ENCODE results near the gene NAPG.
"Not testable (repeated sequence)": the region's sequence is repeated elsewhere in the genome, so short reads cannot be mapped to it uniquely, and the experiment has no call there.

The NAPG gene

GRCh38 chr18:10525697-10526560 lies at the start of gene NAPG:
NAPG (plus strand) TSS chr18:10526027; CDS start chr18:10526103, 76 bp downstream.
- peak; percentile 89 for DNase-seq

DNA sequence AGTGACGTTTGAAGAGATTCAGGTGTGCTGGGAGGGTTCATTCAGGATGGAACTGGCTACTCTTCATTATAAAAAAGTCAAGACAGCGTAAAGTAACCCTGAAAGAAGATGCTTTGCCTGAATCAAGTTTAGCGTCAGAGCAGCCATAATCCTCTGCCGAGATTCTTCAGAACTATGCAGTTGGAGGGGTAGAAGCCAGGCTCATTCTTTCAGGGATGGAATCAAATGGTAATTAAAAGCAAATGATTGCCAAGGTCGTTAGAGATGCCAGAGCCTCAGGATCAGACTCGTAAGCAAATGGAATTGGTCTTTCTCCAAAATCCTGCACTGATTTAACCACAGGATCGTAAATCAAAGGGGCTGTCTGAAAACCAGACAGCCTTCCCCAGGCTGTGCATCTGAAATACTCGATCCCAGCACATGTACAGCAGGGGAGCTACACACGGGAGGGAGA lies 49.5 kb upstream of the NAPG start:
- no peak for DNase-seq

- no peak for DNase-seq
Measured at GRCh38 chr18:10477121-10477862, 48.5 kb upstream of the NAPG start.

DNA sequence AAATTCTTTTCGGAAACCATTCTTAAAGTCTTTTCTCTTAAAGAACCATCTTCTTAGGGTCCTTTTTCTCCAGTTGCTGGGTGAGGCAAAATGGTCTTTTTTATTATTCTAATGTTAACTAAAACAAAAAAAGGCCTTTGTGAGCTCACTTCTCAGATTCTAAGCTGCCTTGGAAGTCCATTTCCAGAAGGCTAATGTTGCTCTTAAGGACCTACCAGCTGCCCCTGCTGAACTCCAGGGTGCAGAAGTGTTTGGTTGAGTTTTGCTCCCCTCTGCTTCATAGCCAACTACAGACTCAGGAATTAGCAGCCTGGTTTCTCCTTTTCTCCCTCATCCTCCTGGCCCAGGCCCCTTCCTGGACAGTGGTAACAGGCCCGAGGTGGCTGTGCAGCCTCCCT lies 48.0 kb upstream of the NAPG start:
- DNase-seq = no peak

DNA sequence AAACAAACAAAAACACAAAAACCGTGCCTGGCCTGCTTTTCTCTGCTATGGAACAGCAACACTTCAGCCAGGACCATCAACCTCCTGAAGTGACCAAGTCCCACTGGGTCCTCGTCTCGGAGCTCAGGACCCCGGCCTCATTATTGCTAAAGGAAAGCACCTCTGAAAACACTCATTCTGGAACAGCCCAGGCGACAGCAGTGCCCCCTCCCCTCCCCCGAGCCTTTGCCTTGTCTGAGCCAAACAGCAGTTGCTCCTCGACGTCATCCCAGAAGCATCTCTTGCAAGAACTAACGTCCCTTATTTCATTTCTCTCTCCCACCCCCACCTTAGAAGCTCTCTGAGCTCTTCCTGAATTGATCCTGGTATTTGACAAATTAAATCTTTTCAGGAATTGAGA lies 44.0 kb upstream of the NAPG start:
- no peak for DNase-seq

- no peak for DNase-seq
Measured at GRCh38 chr18:10482363-10482984, 43.4 kb upstream of the NAPG start.

DNA sequence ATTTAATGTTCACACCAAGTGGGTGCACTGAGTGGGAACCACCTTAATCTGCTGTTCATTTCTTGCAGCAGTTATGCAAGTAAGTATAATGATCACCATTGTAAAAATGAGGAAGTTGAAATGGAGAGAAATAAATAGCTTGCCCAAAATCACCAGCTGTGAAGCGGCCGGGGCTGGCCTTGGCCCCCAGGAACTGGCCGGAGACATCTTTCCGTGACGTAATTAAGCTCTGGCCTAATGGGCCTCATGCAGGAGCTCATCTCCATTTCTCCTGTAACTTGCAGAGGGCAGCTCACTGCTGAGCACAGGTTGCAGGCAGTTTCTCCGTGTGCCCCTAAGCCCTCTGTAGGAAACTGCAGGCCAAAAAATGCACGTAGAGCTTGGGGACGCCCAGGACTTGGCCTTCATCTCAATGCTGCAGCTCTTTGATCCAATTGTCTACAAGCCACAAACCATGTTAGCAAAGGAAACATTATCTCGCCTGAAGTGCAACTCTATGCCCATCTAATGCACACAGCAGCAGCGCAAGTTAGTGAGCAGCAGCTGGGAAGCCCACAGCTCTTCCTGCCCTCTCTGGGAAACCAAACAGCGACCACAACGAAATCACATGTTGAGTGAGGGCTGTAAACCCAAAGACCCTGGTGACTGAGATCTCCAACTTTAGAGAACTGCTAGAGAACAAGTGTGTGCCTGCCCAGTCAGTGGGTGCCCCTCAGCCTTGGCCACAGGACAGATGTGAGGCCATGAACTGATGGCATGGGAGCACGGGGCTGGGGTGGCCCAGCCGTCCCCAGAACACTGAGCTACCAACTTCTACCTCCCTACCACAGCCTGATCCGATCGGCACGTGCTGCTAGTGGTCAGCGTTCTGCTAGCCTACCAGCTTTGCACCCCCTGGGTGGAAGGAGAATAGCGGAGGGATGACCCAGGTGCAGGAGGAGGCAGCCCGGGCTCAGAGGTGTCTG lies 42.6 kb upstream of the NAPG start:
- DNase-seq = no peak

DNA sequence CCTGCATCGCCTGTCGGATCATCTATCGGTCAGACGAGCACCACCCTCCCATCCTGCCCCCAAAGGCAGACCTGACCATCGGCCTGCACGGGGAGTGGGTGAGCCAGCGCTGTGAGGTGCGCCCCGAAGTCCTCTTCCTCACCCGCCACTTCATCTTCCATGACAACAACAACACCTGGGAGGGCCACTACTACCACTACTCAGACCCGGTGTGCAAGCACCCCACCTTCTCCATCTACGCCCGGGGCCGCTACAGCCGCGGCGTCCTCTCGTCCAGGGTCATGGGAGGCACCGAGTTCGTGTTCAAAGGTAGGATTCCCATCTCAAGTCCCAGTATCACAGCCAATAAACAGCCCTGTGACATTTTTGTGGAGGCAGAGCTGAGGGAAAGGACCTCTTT lies 40.4 kb upstream of the NAPG start:
- no peak for DNase-seq

DNA sequence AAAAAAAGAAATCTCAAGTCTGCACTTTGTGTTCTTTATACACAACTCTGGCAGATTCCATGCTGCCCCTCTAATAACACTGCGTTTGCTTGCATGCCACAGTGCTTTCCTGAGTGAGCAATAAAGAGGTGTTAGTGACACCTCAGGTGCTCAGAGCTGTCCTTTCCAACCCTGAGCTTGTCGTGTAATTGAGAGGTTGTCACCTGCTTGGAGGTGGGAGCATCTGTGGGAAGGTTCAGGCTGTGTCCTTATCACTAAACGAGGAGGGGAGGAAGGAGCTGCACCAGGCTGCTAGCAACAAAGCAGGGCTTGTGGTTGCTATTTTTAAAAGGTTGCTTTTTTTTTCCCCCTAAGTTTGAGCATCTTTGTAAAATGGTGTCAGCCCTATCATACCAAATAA lies 39.5 kb upstream of the NAPG start:
- DNase-seq = no peak

DNA sequence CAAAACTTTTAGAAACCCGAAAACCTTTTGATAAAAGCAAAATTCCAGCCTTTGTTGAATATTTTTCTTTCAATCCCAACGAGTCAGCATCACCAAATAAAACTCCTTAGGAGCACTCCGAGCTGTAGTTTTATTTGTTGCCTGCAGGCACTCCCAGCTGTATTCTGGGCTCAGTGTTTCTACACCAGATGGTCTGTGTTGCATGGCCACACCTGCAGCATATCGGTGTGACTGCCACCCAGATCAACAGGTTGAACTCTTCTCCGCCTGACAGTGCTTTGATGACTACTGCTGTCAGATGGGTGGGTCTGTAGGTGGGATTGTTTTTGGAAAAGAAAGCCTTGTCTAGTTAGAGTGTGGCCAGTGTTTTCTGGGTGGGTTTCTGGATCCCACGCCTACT lies 38.7 kb upstream of the NAPG start:
- no peak for DNase-seq

DNA sequence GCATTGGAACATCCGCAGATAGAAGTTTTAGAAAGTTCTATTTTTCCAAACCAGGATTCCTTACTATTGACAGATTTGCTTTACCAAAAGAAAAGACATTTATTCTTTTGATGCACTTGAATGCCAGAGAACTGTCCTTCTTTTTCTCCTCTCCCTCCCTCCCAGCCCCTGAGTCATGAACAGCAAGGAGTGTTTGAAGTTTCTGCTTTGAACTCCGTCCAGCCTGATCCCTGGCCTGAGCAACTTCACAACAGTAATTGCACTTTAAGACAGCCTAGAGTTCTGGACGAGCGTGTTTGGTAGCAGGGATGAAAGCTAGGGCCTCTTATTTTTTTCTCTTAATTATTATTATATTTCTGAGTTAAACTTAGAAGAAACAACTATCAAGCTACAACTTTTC lies 37.8 kb upstream of the NAPG start:
- DNase-seq = no peak

DNA sequence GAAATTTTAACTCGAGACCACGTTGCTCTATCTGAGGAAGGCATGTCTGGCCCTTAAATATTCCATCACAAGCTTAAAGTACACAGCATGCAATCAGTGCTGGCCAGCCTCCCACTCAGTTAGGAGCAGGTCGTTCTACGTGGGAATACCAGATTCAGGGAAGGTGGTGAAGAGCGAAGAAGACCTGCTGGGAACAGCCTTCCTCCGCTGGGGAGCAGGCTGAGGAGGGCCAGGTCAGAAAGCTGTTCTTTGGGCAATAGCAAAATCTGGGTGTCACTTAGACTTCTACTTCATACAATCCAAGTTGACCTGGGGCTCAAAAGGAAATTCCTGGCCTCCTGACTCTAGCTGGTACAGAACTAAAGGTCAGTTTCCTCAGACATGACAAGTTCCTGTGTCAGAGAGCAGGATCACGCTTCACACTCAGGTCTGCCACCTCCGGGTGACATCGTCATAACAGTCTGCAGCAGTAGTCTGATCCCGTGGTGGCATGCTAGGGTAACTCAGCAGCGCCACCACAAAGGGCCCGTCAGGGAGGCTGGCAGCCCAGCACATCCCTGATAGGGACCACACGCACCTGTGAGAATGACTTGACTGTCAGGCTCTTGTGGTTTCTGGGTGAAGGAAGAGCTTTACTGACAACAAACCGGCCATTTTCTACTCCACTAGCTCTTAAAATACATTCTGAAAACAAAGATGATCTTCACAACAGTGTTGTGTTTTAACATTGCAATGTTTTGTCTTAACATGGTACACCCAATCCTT lies 35.2 kb upstream of the NAPG start:
- peak; percentile 56 for DNase-seq

- DNase-seq = no peak
Measured at GRCh38 chr18:10495936-10496335, 29.9 kb upstream of the NAPG start.

GRCh38 chr18:10497206-10497749 lies 28.5 kb upstream of the NAPG start:
- DNase-seq = no peak

DNA sequence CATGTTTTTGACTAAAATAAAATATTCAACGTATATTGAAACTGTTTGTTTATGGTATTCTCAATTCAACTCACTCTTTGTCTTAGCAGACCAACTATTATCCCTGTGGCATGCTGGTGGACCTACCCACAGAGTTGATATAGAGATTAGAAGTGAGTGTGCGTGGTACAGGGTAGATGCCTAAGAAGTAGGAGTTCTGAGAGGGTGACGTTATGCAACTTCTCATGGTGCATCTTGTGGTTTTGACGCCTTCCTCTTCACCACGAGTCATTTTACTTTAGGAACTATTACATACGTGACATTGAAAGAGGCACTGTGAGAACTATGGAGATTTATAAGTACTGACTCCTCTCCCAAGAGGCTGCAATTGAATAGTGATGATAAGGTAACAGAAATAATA lies 26.6 kb upstream of the NAPG start:
- DNase-seq = no peak

- no peak for DNase-seq
Measured at GRCh38 chr18:10500038-10500437, 25.8 kb upstream of the NAPG start.

DNA sequence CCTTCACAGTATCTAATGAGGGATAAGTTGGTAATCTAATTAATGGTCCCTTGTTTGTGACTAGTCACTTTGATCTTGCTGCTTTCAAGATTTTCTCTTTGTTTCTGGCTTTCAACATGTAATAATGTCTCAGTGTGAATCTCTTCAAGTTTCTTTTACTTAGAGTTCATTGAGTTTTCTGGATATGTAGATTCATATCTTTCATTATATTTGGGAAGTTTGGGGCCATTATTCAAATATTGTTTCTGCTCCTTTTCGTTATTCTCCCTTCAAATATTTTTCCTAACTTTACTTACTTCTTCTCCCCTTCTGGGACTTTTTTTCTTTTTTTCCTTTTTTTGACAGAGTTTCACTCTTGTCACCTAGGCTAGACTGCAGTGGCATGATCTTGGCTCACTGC lies 21.1 kb upstream of the NAPG start:
- DNase-seq = no peak

- DNase-seq = not testable (repeated sequence)
Measured at GRCh38 chr18:10505892-10506291, 19.9 kb upstream of the NAPG start.

GRCh38 chr18:10508591-10508990 lies 17.2 kb upstream of the NAPG start:
- no peak for DNase-seq

GRCh38 chr18:10511236-10511635 lies 14.6 kb upstream of the NAPG start:
- no peak for DNase-seq

GRCh38 chr18:10514082-10514481 lies 11.7 kb upstream of the NAPG start:
- no peak for DNase-seq
